Body of pancreas (tissue), 4 donors: ENCODE results near the gene SLC37A4. TPM values are rescaled to one million over a fixed set of nuclear protein-coding genes. Genes with fewer than 3 reads are reported as not detected.

Experiments used
- ATAC-seq: fragments of 150-250 bp; one replicate; pipeline ENCODE4 v1.9.1; 2016
- DNase-seq, 4 donors: peaks; one replicate each; pipeline ENCODE4 v3.0.0-alpha.2; 2019
- H3K27ac ChIP-seq, 4 donors: fragments of 200-600 bp; sonication (generic); 1 replicate in 3 of 4; 2 replicates in 1 of 4; pipeline versions ENCODE4 v1.5.1 to v1.6.1; 2016 to 2019; ENCODE audit warnings: mild to moderate bottlenecking in 1 of 4, mixed read lengths in 1 of 4, moderate library complexity in 1 of 4
- H3K27me3 ChIP-seq, 2 donors: fragments of 200-600 bp; sonication (generic); one replicate each; pipeline ENCODE4 v1.6.0; 2016; ENCODE audit warnings: mild to moderate bottlenecking in 1 of 2
- H3K36me3 ChIP-seq, 2 donors: fragments of 200-600 bp; sonication (generic); replicated peaks in 1 of 2; 2 replicates each; pipeline ENCODE4 v1.5.1; 2016; ENCODE audit warnings: low read depth in 2 of 2; ENCODE audit not compliant: insufficient read depth in 1 of 2
- H3K4me1 ChIP-seq: fragments of 200-600 bp; sonication (generic); one replicate; pipeline ENCODE4 v1.6.0; 2016
- H3K4me3 ChIP-seq, 2 donors: fragments of 200-600 bp; sonication (generic); 1 replicate in 1 of 2; 2 replicates in 1 of 2; pipeline ENCODE4 v1.5.1; 2016 to 2019
- H3K9me3 ChIP-seq, 3 donors: fragments of 200-600 bp; sonication (generic); 1 replicate in 2 of 3; 2 replicates in 1 of 3; pipeline ENCODE4 v1.5.1; 2016
- POLR2A ChIP-seq, 3 donors: fragments of 450-650 bp; IDR thresholded peaks; one replicate each; pipeline ENCODE4 v1.6.1; 2016; ENCODE audit warnings: antibody characterized with exemption in 3 of 3, mild to moderate bottlenecking in 2 of 3
- WGBS, 2 donors: methylation state at CpG; one replicate each; pipeline ENCODE4 v1.1.5; 2017; 5-methylcytosine and 5-hydroxymethylcytosine counted together
- intact Hi-C: fragments of 100-400 bp; cut with DNase I; formaldehyde crosslinking; loops from one replicate; pipeline ENCODE4 v1.15.1; 2023
- total RNA-seq, 2 donors: library from RNA; depleted of rRNA; stranded (reverse); fragments of >200 nt; gene quantifications; one replicate each; pipeline ENCODE4 v1.1.0, GENCODE V29; 2016
- TF ChIP-seq, protein P1 (sequence below), 7 experiments: fragments of 450-650 bp in 4 of 7; fragments of 200-600 bp in 3 of 7; sonication (generic) in 3 of 7; IDR thresholded peaks; one replicate each; pipeline ENCODE4 v1.5.1; 2016 to 2019; ENCODE audit warnings: antibody characterized with exemption in 7 of 7

Gene SLC37A4
- total RNA-seq, 2 donors from 2014 or later, result 64.6 to 90.3 TPM

DNA sequence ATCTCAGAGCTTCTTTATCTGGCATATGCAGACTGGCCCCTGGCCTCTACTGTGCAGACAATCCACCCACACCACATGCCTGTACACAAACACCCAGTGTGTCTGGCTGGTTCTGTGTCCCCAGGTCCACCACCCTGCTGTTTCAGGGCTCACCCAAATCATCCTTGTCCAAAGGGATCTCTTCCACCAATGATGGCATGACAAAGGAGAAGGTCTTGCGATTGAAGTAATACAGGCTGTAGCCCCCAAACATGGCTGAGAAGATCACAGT lies 1.7 kb downstream of the SLC37A4 start:
- H3K27ac ChIP-seq, result peak overlapping the region; percentile 88 to 95 (median 93)

DNA sequence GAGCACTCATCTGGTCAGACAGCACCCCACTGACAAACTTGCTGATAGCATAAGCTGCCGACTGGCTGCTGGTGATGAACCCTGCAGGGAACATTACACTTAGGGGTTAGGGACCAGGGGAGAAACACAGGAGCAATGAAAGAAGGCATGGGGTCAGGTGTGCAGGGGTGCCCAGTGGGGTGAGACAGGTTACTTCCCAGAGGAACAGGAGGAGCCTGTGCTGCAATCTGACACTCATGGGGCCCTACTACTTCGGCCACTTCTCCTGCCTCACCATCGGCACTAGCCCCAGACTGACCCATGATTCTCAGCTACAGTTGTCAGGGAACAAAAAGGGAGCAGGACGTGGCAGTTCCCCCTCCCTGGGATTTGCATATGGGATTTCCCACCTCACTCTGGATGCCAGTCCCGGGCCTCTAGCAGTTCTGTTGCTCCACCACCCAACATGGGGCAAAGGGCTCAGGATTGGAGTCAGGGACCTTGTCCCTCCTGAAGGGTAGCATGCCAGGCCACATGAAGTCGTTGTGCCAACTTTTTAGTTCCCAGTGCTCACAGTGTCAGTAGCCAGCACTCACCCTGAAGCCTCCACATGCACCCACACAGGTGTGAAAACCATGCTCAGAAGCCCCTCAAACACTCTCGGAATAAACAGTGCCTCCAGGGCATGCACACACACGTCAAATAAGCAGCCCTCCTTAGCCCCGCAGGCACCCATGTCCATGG lies 2.2 kb downstream of the SLC37A4 start:
- Histone ChIP-seq H3K4me3 (peak overlapping the region in 1 of 2 donors; percentile 6), H3K27ac (peak overlapping the region; percentile 88 to 95 (median 93)), H3K4me1 (peaks cover 66% of the 10 kb centered on the region), H3K9me3 (no peaks in the 10 kb centered on the region), H3K27me3 (no peaks in the 10 kb centered on the region), H3K36me3 (peaks cover 0 to 2% of the 10 kb centered on the region in 2 donors)
- no peak for ATAC-seq
- WGBS, 2 donors, result 30 to 37% methylated on average over 6 to 9 of the region's 9 CpGs
- intact Hi-C loops, result no loop called here
- DNase-seq, result peak in 3 of 4 donors; percentile 17 to 35 (median 34)
- TF ChIP-seq, protein P1, sequence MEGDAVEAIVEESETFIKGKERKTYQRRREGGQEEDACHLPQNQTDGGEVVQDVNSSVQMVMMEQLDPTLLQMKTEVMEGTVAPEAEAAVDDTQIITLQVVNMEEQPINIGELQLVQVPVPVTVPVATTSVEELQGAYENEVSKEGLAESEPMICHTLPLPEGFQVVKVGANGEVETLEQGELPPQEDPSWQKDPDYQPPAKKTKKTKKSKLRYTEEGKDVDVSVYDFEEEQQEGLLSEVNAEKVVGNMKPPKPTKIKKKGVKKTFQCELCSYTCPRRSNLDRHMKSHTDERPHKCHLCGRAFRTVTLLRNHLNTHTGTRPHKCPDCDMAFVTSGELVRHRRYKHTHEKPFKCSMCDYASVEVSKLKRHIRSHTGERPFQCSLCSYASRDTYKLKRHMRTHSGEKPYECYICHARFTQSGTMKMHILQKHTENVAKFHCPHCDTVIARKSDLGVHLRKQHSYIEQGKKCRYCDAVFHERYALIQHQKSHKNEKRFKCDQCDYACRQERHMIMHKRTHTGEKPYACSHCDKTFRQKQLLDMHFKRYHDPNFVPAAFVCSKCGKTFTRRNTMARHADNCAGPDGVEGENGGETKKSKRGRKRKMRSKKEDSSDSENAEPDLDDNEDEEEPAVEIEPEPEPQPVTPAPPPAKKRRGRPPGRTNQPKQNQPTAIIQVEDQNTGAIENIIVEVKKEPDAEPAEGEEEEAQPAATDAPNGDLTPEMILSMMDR (IDR thresholded peaks at IDR 0.05), result no peak
- TF ChIP-seq POLR2A (IDR thresholded peaks at IDR 0.05), result no peak

More for the DNA sequence above, 1.7 kb downstream of the SLC37A4 start:
- no peak for ATAC-seq
- peaks cover 0 to 2% of the 10 kb centered on the region in 2 donors for H3K36me3 ChIP-seq
- TF ChIP-seq POLR2A (IDR thresholded peaks at IDR 0.05), result no peak
- intact Hi-C loops, result no loop called here
- peak overlapping the region in 1 of 2 donors; percentile 6 for H3K4me3 ChIP-seq
- H3K9me3 ChIP-seq, result no peaks in the 10 kb centered on the region
- DNase-seq, result peak in 1 of 4 donors; percentile 15
- WGBS, 2 donors, result 50 to 60% methylated on average over 1 of the region's 1 CpG
- H3K4me1 ChIP-seq, result peaks cover 62% of the 10 kb centered on the region
- H3K27me3 ChIP-seq, result no peaks in the 10 kb centered on the region

DNA sequence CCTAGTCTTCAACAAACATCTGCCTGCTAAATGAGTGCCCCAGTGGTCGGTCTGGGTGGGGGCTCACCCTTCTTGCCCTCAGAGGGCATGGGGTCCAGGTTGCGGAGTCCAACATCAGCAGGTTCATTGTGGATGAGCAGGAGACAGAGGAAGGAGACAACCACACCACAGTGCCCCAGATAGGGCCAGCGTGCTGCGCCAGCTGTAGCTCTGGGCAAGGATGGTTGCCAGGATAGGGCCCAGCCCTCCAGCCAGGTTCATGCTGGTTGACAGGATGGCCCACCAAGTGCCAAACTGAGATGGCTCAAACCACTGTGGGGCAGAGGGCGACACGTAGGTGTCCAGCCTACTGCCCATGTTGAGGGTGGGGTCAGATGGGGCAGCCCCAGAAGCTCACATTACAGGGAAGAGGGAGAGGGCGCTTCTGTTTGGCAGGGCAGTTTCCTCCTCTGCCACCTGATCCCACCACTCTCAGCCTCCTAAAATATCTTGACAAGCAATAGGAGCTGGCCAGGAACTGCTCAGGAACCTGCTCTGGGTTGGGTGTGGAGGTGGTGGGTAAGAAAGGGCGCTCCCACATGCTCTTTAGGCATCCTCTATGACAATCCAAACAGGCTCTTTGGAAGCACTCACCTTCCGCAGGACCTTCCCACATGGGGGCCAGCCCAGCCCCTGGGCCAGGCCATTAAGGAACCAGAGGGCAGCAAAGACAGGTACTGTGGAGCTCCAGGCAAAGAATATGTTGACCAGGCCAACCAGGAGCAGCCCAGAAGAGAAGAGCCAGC lies 2.9 kb downstream of the SLC37A4 start:
- peak in 1 of 4 donors; percentile 12 for DNase-seq
- Histone ChIP-seq H3K4me1 (peaks cover 73% of the 10 kb centered on the region), H3K9me3 (no peaks in the 10 kb centered on the region), H3K27ac (peak overlapping the region in 3 of 4 donors; percentile 88 to 95 (median 91)), H3K27me3 (no peaks in the 10 kb centered on the region), H3K36me3 (peaks cover 0 to 2% of the 10 kb centered on the region in 2 donors), H3K4me3 (no peak overlapping the region)
- TF ChIP-seq, protein P1 (IDR thresholded peaks at IDR 0.05), result no peak
- TF ChIP-seq POLR2A (IDR thresholded peaks at IDR 0.05), result no peak
- ATAC-seq, result no peak
- intact Hi-C loops, result no loop called here
- WGBS, 2 donors, result 84 to 88% methylated on average over 2 to 9 of the region's 9 CpGs

DNA sequence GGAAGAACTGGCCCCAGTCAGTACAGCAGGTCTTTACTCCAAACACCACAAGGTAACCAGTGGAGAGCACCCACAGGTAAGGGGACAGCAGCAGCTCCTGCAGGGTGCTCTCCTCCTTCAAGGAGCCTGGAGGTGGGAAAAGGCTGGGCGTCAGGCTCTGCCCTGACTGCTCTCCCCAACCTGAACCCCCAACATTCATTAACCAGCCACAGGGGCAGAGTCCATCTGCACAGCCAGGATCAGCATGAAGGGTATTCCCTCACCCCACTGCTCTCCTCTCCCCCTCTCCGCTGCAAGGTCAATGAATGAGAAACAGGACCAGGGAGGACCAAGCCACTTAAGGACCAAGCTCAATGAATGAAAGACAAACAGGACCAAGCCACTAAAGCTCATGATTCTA lies 3.7 kb downstream of the SLC37A4 start:
- H3K36me3 ChIP-seq, result peaks cover 0 to 2% of the 10 kb centered on the region in 2 donors
- H3K9me3 ChIP-seq, result no peaks in the 10 kb centered on the region
- intact Hi-C loops, result no loop called here
- TF ChIP-seq POLR2A (IDR thresholded peaks at IDR 0.05), result no peak
- TF ChIP-seq, protein P1 (IDR thresholded peaks at IDR 0.05), result no peak
- DNase-seq, result no peak
- no peaks in the 10 kb centered on the region for H3K27me3 ChIP-seq
- WGBS, 2 donors, result 50 to 60% methylated on average over 2 of the region's 2 CpGs
- ATAC-seq, result no peak
- H3K4me3 ChIP-seq, result no peak overlapping the region
- peaks cover 79% of the 10 kb centered on the region for H3K4me1 ChIP-seq
- peak overlapping the region in 3 of 4 donors; percentile 4 to 95 (median 88) for H3K27ac ChIP-seq

DNA sequence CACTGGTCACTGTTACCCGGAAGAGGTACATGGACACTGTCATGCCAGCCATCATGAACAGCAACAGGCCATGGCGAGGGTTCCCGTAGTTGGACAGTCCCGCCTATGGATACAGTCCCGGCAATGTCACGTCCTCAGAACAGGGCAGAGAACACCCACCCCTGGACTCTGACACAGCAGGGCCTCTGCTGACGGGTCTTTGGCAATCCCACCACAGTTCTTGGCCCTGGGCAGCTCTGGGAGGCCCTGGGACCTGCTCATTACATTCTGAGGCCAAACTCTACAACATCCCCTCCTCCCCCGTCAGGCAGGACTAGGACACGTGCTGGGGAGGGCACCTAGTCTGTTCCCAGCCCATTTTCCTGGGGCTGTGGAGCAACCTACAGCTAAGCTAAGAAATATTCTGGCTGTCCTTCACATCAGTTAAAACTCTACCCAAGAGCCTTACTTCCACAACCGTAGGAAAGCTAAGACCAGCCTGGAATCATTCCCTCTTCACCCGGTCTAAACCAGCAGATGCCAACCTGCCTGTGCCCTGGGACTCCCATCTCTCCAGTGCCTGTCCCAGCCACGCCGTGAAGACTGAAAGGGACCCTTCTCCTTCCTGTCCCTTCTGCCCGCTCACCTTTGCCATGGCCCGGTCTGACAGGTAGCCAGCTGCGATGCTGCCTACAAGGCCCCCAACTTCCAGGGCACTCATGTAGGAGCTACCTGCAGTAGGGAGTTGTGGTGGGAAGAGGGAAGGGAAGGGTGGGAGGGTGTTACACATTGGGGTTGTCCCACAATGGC lies 4.5 kb downstream of the SLC37A4 start:
- Histone ChIP-seq H3K27ac (peak overlapping the region in 3 of 4 donors; percentile 4 to 95 (median 88)), H3K4me1 (peaks cover 85% of the 10 kb centered on the region), H3K4me3 (no peak overlapping the region), H3K9me3 (no peaks in the 10 kb centered on the region), H3K36me3 (peaks cover 0 to 2% of the 10 kb centered on the region in 2 donors), H3K27me3 (no peaks in the 10 kb centered on the region)
- WGBS, 2 donors, result 72 to 79% methylated on average over 15 to 16 of the region's 16 CpGs
- TF ChIP-seq, protein P1 (IDR thresholded peaks at IDR 0.05), result no peak
- no peak for TF ChIP-seq POLR2A (IDR thresholded peaks at IDR 0.05)
- intact Hi-C loops, result no loop called here
- no peak for ATAC-seq
- no peak for DNase-seq
